ENCODE results near the gene SLC25A43.
"Not testable (repeated sequence)": the region's sequence is repeated elsewhere in the genome, so short reads cannot be mapped to it uniquely, and the experiment has no call there.

SLC25A43 gene

DNA sequence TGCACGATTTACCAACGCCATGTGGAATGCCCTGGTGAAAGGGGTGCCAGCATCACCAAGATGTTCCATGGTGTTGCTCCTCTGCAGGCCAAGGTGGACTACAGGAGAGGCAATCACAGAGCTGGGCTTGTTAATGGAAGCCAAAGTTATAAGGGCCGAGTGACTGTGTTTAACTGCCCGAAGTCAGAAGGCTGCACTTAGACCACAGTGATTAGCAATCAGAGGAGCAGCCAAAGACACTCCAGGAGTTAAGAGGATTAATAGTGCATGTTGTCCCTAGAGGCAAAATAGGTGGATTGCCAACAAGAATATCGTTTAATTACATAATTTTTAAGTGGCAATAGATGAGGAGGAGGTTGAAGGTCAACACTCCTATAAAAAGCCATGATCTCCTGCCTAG, 22.8 kb upstream of the SLC25A43 start:
- TF ChIP-seq, protein P1, sequence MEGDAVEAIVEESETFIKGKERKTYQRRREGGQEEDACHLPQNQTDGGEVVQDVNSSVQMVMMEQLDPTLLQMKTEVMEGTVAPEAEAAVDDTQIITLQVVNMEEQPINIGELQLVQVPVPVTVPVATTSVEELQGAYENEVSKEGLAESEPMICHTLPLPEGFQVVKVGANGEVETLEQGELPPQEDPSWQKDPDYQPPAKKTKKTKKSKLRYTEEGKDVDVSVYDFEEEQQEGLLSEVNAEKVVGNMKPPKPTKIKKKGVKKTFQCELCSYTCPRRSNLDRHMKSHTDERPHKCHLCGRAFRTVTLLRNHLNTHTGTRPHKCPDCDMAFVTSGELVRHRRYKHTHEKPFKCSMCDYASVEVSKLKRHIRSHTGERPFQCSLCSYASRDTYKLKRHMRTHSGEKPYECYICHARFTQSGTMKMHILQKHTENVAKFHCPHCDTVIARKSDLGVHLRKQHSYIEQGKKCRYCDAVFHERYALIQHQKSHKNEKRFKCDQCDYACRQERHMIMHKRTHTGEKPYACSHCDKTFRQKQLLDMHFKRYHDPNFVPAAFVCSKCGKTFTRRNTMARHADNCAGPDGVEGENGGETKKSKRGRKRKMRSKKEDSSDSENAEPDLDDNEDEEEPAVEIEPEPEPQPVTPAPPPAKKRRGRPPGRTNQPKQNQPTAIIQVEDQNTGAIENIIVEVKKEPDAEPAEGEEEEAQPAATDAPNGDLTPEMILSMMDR (IDR thresholded peaks at IDR 0.05; ENCODE audit: borderline replicate concordance, insufficient read depth, low read depth, low read length): no peak

DNA sequence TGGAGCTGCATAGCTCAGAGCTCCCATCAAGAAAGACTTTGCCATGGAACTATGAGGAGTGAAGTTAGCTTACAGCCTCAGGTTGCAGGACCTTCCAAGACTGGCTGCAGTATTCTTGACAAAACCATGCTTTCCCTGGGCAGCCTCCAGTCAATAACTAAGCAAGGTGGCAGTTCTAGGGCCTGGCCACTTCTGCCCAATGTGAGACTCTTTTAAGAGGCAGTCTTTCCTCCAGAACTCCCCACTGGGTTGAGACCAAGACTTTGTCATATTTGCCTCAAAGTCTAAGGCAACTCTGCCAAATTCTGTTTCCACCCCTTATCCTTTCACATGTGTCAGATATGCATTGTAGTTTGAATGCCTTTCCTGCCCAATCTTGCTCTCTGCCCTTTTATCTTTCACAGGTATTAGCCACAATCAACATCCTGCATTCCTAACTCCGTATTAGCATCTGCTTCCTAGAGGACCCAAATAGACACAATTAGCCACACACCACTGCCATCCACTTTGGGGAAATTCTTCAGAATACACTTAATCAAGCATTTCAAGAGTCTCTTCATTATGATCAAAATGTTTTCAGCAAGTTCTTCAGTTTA, 17.7 kb upstream of the SLC25A43 start:
- no peak overlapping the region for H3K4me3 ChIP-seq (ENCODE audit: low read depth, low read length)
- TF ChIP-seq, protein P1 (IDR thresholded peaks at IDR 0.05; ENCODE audit: borderline replicate concordance, insufficient read depth, low read depth, low read length): no peak

More for the DNA sequence above, 22.8 kb upstream of the SLC25A43 start:
- H3K4me3 ChIP-seq (ENCODE audit: low read depth, low read length): no peak overlapping the region

DNA sequence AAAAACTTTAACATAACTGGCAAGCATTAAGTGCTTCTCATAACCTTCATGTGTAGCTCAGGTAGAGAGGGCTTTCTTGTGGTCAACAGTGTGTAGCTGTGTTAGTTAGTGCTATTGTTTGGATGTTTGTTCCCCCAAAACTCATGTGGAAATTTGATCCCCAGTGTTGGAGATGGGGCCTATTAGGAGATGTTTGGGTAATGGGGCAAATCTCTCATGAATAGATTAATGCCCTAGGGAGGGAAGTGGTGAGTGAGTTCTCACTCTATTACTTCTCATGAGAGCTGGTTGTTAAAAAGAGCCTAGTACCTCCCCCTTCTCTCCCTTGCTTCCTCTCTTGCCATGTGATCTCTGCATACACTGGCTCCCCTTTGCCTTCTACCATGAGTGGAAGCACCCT, 16.5 kb upstream of the SLC25A43 start:
- H3K4me3 ChIP-seq (ENCODE audit: low read depth, low read length): no peak overlapping the region
- TF ChIP-seq, protein P1 (IDR thresholded peaks at IDR 0.05; ENCODE audit: borderline replicate concordance, insufficient read depth, low read depth, low read length): no peak

DNA sequence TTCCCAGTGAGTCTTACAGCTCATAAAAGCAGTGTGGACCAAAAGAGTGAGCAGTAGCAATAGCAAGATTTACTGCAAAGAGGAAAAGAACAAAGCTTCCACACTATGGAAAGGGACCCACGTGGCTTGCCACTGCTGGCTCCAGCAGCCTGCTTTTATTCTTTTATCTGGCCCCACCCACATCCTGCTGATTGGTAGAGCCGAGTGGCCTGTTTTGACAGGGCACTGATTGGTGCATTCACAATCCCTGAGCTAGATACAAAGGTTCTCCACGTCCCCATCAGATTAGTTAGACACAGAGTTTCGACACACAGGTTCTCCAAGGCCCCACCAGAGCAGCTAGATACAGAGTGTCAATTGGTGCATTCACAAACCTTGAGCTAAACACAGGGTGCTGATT, 12.5 kb upstream of the SLC25A43 start:
- not testable (repeated sequence) for H3K4me3 ChIP-seq (ENCODE audit: low read depth, low read length)

DNA sequence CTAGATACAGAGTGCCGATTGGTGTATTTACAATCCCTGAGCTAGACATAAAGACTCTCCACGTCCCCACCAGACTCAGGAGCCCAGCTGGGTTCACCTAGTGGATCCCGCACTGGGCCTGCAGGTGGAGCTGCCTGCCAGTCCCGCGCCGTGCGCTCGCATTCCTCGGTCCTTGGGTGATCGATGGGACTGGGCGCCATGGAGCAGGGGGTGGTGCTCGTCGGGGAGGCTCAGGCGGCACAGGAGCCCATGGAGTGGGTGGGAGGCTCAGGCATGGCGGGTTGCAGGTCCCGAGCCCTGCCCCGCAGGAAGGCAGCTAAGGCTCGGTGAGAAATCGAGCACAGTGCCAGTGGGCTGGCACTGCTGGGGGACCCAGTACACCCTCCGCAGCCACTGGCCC, 11.7 kb upstream of the SLC25A43 start:
- not testable (repeated sequence) for H3K4me3 ChIP-seq (ENCODE audit: low read depth, low read length)

DNA sequence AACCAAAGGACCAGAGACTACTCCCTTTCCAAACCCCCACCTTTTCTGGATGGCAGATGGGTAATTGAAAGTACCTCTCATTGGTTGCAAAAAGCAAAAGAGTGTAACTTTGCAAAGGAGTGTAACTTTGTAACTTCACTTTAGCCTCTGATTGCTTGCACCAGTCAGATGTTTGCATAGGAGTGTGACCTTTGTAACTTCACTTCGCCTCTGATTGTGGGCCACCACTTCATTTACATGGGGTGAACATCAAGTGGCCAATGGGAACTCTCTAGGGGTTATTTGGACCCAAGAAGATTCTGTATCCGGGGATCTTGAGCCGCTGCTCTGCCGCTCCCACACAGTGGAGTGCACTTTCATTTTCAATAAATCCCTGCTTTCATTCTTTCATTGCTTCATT, 9.9 kb upstream of the SLC25A43 start:
- TF ChIP-seq, protein P1 (IDR thresholded peaks at IDR 0.05; ENCODE audit: borderline replicate concordance, insufficient read depth, low read depth, low read length): no peak
- H3K4me3 ChIP-seq (ENCODE audit: low read depth, low read length): no peak overlapping the region

DNA sequence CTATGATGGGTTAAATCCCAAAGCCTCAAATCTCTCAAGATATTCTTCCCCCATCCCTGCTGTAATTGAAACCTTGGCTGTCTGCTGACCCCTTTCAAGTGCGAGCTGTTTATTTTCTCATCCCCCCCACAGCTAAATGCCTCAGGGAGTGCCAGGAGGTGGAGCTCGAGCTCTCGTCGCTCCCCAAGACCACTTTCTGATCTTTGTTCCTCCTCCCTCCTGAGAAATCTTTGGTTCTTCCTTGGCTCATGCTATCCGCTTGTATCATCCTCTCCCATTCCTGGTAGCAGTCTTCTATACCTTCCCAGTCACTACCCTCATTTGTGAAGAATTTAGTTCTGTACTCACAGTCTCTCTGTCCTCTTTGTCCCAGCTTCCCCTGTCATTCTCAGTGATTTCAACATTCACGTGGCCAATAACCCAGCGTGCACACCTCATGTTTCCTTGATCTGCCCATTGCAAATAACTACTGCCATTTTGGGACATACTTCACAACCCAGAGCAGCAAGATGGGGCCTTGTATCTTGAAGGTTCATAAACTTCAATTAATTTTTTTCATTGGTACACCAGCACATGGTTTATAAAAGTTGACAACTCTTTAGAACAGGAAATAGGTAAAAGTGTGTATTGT, 9.2 kb upstream of the SLC25A43 start:
- no peak overlapping the region for H3K4me3 ChIP-seq (ENCODE audit: low read depth, low read length)
- TF ChIP-seq, protein P1 (IDR thresholded peaks at IDR 0.05; ENCODE audit: borderline replicate concordance, insufficient read depth, low read depth, low read length): no peak

DNA sequence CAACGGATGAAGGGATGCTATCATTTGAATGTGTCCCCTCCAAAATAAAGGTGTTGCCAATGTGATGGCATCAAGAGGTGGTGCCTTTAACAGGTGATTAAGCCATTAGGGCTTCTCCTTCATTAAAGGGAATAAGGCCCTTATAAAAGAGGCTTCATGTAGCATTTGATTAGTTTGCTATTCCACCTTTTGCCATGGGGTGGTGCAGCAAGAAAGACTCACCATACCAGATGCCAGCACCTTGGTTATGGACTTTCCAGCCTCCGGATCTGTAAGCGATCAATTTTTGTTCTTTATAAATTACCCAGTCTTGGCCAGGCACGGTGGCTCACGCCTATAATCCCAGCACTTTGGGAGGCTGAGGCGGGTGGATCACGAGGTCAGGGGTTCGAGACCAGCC, 7.9 kb upstream of the SLC25A43 start:
- H3K4me3 ChIP-seq (ENCODE audit: low read depth, low read length): no peak overlapping the region
- TF ChIP-seq, protein P1 (IDR thresholded peaks at IDR 0.05; ENCODE audit: borderline replicate concordance, insufficient read depth, low read depth, low read length): 0 out of 2 replicates have a peak, but pooled peaks have one; percentile 13
